NCI-H510A (cell line): Measurements from ENCODE around the gene LITAF.
"Not testable (repeated sequence)": the region's sequence is repeated elsewhere in the genome, so short reads cannot be mapped to it uniquely, and the experiment has no call there.

ENCODE experiments used
- DNase-seq: peaks from one replicate; lab custom pipeline; 2025; lab: John Stamatoyannopoulos, UW

The LITAF gene

GRCh38 chr16:11515540-11516430, 70.9 kb downstream of the LITAF start:
- no peak for DNase-seq

DNA sequence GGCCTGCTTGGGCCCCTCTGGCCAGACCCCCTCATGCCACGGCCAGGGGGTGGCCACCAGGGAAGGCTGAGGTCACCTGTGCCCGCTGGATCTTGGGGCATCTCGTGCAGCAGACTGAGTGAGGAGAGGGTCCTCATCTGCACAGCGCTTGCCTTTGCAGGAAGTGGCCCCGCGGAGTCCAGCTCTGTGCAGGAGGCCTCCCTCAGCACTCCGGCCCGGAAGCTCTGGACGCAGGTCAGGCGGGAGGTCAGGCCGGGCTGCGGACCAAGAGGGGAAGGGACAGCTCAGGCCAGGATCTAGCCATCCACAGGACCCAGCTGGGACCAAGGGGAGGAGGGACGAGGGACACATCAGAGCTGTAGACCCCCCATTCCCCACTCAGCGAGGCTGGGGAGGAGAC, 72.4 kb downstream of the LITAF start:
- no peak for DNase-seq

DNA sequence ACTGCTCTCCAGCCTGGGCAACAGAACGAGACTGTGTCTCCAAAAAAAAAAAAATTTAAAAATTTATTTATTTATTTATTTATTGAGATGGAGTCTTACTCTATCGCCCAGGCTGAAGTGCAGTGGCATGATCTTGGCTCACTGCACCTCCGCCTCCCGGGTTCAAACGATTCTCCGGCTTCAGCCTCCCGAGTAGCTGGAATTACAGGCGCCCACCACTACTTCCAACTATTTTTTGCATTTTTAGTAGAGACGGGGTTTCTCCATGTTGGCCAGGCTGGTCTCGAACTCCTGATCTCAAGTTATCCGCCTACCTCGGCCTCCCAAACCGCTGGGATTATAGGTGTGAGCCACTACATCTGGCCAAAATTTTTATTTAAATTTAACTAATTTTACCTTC, 73.4 kb downstream of the LITAF start:
- DNase-seq = not testable (repeated sequence)

- DNase-seq = no peak
Observed at GRCh38 chr16:11511801-11512200, 74.9 kb downstream of the LITAF start.

DNA sequence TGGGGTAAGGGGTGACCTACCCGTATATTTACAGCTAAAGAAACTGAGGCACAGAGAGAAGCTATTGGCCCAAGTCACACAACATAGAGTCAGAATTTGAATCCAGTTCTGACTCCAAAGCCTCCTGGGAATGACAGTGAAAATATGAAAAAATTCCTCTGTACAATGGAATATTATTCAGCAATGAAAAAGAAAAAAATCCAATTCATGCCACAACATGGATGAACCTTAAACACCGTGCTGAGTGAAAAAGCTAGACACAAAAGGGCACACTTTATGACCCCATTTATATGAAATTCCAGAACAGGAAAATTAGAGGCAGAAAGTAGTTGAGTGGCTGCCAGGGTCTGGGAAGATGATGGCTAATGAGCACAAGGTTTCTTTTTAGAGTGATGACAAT, 75.4 kb downstream of the LITAF start:
- no peak for DNase-seq

DNA sequence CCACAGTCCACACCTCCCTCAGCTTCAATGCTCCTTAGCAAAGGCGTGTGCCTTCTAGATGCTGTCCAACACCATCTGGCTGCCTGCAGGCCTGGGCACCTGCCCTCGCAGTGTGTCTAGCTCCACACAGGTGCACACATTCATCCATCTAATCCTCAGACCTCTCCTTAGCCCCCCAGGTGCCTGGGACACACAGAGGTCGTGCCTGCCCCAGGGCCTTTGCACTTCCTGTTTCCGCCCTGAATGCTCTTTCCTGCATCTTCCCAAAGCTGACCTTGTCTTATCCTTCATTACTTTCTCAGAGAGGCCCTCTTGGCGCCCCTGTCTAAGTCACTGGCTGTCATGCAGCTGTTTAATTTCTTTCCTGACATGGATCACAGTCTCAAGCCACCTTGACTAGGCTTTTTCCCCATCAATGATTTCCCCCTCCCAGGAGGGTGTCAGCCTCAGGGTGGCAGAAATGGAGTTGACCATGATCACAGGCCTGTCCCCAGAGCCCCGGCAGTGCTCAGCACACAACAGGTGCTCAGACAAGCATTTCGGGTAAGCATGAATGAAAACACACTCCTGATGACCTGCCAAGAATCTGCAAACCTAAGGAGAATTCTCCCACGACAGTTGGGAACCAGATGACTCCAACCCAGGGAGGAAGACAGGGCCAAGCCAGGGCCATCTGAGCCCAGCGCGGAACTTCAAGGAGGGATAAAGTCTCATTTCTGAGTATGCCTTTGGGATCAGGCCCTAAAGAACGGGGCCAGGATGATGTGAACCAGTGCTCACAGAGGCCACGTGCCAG, 76.3 kb downstream of the LITAF start:
- no peak for DNase-seq

- no peak for DNase-seq
Observed at GRCh38 chr16:11507991-11508390, 78.7 kb downstream of the LITAF start.

- DNase-seq = no peak
Observed at GRCh38 chr16:11507350-11507749, 79.4 kb downstream of the LITAF start.

DNA sequence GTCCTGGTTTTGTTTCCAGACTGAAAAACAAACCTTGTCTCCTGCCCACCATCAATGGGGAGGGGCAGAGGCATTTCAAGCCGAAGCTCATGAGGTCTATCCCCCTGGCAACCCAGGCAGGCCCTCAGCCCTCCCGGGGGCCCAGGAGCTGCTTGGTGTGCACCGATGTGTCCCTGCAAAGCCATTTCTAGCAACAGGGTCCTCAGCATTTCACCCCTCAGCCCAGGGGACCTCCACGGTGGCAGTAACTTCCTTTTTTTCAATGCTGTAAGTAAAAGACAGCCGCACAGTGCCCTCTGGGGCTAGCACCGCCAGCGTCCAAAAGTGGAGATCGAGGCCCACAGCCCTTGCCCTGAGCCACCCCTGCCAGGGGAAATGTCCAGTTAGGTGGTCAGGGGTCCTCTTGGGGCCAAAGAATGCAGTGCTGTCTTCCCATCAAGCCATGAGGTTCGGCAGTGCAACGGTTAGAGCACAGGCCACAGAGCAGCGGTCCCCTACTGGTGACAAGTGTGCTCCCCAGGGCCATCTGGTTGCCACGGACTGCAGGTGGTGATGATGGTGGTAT, 79.9 kb downstream of the LITAF start:
- no peak for DNase-seq

- not testable (repeated sequence) for DNase-seq
Observed at GRCh38 chr16:11504261-11504660, 82.5 kb downstream of the LITAF start.

GRCh38 chr16:11503566-11503965, 83.2 kb downstream of the LITAF start:
- no peak for DNase-seq

DNA sequence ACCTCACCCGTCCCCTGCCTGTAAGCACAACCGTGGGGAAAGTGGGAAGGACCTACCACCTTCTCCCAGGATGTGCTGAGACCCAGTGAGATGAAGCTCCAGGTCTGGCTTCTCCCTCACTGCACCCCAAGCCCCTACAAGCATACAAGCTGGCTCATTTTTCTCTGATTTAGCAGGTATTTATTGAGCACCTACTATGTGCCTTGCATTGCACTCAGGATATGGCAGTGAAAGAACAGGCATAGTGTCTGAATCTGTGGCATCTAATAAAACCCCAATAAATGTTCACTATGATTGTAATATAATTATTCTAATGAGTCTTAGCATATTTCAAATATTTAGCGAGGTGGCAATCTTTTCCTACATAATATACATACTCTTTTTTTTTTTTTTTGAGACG, 84.5 kb downstream of the LITAF start:
- no peak for DNase-seq

GRCh38 chr16:11501632-11502031, 85.1 kb downstream of the LITAF start:
- DNase-seq = no peak

- no peak for DNase-seq
Observed at GRCh38 chr16:11500700-11501346, 85.9 kb downstream of the LITAF start.

DNA sequence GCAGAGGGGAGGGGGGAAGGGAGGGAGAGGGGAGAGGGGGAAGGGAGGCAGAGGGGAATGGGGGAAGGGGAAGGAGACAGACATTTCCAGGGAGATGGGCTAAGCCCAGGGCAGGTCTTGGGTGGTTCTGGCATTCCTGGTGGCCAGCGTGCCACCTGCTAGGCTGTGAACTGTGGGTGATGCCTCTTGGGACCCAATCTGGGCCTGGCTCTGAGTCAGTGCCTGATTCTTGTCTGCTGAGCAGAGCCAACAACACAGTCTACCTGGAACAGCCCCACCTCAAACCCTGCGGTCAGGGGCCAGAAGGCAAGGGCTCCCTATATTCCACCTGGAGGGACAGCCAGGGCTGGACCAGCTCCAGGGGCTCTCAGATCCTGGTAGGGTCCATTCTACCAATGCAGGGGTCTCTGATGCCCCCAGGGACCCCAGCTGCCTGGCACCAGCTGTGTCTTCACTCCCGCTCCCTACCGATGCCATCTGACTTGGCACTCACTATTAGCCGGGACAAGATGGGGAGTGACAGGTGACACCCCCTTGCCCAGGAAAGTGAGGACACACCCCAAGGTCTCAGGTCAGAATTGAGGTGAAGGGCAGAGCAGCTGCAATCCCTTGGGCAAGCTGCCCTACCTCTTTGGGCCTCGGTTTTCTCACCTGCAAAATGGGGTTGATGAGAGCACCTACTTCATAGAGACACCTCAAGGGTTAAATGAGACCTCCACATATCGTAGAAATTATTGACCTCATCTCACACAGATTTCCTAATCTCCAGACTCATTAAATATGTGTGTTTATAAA, 87.2 kb downstream of the LITAF start:
- DNase-seq = no peak

GRCh38 chr16:11498683-11499082, 88.0 kb downstream of the LITAF start:
- no peak for DNase-seq

DNA sequence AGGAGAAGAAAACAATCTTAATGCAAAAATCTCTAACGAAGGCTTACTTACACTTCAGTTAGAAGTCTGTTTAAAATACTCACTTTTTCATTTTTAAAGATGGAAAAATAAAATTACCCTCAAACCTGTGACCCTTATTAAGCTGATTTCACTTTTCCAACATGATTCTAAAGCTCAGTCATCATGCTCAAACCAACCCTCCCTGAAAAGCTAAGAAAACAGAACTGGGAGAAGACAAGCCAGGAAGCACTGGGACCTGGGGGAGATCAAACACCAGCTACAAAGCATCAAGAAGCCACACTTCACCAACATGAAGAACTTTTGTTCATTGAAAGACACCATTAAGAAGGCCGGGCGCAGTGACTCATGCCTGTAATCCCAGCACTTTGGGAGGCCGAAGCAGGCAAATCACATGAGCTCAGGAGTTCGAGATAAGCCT, 88.8 kb downstream of the LITAF start:
- DNase-seq = no peak
